ENCODE data around the gene EDN2.

The EDN2 gene

DNA sequence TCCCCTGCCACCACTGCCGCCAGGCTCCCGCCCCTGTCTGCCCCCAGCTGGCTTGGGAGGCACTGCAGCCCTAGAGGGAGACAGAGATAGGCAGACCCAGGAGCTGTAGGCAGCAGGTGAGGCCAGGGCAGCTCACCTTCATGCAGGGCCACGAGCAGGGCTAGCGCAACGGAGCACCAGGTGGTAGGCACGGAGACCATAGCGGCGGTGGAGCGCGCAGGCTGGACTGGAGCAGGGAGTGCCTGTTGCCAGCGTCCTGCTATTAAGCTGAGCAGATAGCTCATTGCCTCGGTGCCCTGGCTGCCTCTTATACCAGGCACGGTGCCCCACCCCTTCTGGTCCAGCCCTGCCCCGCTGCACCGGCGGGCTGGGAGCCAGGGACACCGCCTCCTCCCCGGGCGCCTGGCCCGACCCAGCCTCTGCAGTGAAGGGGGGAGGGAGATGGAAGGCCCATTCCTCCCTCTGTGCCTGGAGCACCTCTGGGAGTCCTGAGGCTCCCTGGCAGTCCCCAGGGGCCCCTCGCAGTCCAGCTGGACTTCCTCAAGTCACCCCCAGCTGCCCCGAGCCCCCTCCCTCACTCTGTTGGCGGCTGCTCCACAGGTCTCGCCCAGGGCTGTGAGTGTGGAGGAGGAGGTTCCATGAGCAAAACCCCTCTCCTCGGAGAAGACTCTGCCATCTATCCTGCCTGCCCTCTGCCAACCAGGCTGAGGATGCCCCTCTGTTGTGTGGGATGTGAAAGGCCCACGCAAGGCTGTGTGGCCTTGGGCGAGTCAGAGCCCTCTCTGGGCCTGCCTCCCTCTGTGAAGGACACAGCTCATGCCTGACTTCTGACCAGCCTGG lies at the start of gene EDN2:
EDN2 (minus strand) TSS at position 282 of the 840 bp plus-strand sequence; CDS start at position 200, 82 bp downstream.
- no peak for DNase-seq

DNA sequence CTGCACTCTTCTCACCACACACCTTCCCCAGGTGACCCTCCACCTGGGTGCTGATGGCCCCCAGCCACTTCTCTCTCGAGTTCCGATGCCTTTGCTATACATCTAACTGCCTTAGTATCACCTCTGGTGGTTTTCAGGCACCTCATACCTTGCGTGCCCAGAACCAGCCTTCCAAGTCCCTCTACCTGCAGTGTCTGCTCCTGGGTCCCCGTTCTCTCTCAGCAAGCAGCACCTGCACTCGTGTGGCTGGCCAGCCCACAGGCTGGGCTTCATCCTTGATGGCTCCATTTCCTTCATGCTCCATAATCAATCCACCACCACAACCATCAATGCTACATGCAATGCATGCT lies 49.2 kb upstream of the EDN2 start:
- DNase-seq: no peak

DNA sequence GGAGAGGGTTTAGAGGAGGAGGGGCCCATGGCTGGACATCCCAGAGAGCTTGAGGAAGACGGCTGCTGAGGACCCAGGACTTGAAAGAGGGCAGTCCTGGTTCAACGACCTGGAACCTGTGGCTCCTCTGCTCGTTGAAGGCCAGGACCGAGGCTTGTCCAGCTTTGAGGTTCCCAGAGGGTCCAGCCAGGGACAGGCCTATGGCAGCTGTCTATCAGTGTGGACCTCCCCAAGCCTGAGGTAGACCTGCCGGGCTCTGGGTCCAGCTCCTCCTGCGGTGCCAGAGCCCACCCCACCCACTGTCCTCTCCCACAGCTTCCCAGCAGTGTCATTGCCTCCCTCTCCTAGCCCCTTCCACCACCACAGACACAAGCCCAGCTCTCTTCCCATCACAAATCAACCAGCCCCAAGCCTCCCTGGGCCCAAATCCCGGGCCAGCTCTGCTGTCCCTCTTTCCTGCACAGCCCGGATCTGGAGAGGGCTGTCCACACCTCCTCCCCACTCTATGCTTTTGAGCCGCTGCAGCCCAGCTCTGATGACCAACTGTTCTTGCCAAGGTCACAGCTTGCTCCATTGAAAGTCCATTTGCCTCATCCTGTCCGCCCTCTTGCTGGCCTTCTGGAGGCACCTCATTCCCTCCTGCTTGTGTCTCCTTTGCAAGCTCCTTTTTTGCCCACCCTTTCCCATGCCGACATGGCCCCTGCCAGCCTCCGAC lies 48.7 kb upstream of the EDN2 start:
- DNase-seq: no peak

DNA sequence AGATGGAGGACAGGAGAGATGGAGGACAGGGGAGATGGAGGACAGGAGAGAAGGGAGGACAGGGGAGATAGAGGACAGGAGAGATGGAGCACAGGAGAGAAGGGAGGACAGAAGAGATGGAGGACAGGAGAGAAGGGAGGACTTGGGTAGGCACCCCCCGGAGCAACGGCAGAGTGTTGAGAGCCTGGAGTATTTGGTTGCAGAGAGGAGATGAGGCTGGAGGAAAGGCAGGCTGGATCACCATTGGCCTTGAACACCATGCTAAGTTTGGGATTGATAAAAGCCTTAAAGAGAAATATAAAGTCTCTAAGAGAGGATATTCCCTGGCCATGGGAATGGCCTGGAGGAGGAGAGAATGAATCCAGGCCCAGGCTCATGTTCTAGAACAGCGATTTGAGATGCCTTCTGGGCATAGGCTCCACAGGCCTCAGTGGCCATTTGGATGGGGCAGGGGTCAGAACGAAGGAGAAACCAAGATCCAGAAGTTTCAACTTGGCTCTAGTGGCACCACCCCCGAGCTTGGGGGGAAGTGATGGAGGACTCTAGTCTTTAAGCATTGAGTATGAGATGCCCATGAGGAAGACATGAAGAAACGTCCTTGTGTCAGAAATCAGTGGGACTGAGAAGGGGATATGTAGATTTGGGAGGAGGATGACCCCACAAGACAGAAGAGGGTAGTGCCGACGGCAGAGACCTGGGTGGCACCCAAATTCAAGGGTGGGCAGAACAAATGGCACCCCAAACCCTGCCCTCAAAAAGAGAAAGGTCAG lies 47.9 kb upstream of the EDN2 start:
- no peak for DNase-seq

DNA sequence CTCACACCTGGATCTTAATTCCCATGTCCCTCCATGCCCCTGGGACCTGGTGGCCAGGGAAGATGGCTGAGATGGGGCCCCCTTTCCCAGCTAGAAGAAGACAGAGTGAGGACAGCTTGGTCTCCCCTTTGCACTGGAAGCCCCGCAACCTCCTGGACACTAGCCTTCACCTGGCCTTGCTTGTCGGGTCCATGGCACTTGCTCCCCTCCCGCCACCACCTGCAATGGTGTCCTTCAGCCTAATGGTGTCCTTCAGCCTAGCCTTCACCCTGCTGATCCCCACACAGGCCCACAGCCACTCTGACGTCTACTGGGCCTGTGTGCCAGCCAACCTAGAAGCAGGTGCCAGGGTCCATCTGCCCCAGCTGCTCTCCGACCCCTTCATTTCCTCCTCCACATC lies 45.9 kb upstream of the EDN2 start:
- no peak for DNase-seq

DNA sequence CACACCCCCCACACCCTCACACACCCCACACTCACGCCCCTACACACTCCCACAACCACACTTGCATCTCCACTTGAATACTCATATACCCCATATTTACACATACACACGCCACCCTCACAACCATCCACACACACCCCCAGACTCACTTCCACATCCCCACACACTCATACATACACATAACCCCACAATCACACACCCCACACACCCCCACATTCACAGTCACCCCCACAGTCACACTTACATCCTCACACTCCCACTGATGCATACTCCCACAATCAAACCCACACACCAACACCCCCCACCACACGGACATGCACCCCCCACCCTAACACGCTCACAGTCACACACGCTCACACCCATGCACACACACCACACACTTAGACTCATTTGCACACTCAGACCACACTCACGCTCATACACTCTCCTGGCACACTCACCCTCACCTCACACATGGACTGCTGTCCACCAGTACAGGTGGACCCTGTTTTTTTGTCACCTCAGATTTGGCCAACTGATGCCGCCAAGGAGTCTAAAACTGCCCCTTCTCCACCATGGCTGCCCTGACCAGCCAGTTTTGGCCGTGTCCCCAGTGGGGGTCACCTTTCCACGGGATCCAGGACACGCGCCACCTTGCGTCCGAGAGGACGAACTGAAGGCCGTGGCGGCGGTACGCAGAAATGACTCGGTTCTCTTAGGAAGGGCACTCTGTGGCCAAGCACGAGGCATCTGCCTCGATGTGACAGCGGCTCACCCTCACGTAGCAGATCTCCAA lies 45.3 kb upstream of the EDN2 start:
- no peak for DNase-seq

DNA sequence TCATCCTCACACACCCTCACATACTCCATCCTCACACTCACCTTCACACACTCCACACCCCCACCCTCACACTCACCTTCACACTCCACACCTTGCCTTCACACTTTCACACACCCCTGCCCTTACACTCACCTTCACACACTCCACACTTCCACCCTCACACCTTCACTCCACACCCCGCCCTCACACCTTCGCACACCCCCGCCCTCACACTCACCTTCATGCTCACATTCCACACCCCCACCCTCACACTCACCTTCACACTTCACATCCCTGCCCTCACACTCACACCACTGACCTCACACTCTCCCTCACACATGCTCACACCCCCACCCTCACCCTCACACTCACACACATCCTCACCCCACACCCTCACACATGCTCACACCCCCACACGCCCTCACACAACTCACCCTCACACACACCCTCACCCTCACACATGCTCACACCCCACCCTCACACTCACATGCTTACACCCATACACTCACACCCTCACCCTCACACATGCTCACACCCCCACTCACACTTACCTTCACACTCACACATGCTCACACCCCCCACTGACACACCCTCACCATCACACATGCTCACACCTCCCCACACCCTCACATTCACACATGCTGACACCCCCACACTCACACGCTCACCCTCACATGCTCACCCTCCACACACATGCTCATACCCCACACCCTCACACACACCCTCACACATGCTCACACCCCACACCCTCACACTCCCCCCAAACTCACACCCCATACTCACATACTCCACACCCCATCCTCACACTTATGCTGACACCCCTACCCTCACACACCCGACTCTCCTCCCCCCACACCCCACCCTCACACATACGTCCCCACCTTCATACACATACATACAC lies 44.5 kb upstream of the EDN2 start:
- no peak for DNase-seq

DNA sequence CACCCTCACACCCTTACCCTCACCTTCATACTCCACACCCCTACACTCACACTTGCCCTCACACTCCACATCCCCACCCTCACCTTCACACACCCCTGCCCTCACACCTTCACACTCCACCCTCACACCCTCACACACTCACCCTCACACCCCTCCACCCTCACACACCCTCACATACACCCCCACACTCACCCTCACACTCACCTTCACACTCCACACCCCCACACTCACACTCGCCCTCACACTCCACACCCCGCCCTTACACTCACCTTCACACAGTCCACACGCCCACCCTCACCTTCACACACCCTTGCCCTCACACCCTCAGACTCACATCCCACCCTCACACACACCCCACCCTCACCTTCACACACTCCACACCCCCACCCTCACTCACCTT lies 43.6 kb upstream of the EDN2 start:
- DNase-seq: no peak

DNA sequence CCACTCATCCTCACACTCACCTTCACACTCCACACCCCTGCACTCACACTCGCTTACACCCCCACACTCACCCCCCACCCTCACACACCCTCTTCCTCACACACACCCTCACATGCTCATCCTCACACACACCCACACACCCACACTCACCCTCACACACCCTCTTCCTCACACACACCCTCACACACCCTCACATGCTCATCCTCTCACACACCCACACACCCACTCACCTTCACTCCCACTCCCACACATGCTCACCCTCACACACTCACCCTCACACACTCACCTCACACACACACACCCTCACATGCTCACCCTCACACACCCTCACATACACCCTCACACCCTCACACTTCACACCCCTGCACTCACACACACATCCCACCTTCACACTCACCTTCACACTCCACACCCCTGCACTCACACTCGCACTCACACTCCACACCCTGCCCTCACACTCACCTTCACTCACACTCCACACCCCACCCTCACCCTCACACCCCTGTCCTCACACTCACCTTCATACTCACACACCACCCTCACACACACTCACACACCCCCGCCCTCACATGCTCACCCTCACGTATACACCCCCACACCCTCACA lies 42.6 kb upstream of the EDN2 start:
- DNase-seq: no peak

DNA sequence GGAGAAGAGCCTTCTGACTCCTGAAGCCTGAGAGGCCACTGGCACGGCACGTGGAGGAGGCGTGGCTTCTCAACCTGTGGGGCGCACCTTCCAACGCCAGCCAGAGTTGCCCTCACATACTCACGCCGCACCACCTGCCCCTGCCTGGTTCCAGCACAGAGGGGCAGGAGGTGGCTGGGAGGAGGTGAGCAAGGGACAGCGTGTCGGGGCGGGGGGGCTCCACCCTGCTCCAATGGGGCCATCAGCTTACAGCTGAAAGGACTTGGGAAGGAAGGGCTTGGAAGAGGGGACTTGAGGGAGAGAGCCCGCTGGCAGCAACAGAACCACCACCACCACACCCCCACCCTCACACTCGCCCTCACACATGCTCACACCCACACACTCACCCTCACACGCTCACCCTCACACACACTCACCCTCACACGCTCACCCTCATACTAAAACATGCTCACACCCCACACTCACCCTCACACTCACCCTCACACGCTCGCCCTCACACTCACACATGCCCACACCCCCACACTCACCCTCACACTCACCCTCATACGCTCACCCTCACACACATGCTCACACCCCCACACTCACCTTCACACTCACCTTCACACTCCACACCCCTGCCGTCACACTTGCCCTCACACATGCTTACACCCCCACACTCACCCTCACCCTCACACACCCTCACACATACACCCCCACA lies 41.6 kb upstream of the EDN2 start:
- DNase-seq: no peak

DNA sequence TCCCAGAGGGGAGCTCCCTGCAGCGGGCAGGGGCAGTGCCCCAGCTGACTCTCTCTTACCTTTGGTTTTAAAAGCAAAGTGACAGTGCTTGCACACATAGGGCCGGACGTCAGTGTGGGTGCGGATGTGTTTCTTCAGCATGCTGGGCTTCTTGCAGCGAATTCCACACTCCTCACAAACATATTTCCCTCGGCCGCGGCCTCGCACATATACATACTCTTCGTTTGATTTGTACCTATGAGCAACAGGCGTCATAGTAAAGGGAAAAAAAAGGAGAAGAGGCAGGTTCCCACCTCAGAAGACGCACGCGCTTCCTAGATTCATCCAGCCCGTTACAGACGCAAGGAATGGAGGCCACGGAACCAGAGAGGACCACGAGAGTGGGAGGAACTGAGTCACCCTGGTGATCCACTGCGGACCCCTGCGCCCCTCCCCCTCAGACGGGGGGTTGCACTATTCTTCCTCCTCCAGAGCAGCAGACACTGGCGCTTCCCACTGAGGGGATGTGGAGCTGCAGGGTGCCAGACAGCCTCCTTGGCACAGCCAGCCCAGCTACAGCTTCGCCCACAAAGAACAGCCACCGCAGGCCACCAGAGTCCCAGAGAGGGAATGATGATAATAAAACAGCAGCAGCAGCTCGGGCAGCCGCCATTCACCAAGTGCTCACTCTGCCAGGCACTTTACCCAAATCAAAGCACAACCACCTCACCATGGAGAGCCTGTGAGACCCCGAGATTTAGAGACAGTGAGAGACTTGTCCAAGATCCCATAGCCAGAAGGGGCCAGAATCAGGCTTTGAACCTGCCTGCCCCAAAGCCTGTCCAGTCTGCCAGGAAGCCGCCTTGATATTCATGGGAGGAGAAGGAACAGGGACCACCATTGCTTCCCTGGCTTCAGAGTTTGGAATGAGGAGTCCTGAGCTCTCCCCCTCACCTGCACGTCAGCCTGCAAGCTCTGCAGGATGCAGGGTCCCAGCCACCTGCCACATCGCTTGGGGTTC lies 40.5 kb upstream of the EDN2 start:
- DNase-seq: no peak

DNA sequence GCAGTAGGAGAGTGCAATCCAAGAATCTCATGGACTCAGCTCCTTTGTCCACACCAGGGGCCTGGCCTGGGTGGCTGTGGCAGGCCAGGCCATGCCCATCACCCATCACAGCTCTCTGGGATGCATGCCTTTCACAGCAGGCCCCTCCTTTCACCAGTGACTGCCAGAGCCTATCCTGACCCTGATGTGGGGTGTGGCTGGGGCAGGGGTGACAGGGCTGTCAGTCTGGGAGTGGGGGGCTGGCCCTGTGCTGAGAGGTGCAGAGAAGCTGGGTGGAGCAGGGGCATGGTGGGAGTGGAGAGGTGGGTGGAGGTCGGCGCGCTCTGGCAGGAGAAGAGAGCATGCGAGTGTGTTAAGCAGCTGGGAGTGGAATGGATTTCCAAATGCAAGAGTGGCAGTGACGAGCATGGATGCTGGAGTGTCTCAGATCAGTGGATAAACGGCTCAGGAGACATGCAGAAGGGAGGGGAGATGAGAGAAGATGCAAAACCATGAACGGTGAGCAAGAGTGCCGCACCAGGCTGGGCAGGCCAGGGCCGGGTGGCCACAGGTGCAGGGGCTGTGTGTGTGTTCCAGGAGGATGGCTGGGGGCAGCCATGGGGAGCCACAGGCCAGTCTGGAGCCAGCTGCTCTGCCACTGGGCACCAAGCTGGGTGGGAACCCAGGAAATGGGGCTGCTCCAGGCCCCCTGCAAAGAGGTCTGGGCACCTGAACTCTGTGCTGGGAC lies 39.6 kb upstream of the EDN2 start:
- DNase-seq: no peak

DNA sequence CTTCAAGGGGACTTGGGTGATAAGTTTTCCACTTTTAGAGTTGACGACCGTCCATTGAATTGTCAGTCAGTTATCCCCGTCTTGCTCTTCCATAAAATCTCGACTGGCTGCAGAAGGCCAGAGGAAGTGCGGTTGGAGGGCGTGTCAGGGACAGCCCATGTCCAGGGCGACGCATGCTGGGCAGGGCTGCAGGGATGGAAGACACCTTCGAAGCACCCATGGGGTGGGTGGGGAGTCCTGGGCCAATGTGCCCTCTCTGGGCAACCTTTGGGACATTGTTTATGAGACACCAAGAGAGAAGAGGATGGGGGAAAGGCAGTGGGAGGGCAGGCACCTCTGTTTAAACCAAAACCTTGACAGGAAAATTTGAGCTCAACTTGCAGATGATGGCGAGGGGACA lies 38.6 kb upstream of the EDN2 start:
- no peak for DNase-seq

DNA sequence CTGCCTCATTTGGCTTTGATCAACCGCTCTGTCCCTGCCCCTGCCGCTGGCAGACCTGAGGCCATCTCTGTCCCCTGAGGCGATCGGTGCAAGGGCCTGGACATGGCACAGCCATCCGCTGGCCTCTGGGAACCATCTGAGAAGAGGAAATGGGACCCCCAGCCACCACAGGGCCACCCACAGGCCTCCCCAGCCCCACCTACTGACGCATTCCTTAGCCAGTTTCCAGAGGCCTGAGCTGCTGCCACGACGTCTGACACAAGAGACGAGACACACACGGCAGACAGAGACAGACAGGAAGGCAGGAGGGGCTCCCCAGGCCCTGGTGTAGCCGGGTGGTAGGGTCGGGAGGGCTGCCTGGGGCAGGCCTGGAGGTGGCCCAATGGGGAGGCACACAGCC lies 37.3 kb upstream of the EDN2 start:
- no peak for DNase-seq

DNA sequence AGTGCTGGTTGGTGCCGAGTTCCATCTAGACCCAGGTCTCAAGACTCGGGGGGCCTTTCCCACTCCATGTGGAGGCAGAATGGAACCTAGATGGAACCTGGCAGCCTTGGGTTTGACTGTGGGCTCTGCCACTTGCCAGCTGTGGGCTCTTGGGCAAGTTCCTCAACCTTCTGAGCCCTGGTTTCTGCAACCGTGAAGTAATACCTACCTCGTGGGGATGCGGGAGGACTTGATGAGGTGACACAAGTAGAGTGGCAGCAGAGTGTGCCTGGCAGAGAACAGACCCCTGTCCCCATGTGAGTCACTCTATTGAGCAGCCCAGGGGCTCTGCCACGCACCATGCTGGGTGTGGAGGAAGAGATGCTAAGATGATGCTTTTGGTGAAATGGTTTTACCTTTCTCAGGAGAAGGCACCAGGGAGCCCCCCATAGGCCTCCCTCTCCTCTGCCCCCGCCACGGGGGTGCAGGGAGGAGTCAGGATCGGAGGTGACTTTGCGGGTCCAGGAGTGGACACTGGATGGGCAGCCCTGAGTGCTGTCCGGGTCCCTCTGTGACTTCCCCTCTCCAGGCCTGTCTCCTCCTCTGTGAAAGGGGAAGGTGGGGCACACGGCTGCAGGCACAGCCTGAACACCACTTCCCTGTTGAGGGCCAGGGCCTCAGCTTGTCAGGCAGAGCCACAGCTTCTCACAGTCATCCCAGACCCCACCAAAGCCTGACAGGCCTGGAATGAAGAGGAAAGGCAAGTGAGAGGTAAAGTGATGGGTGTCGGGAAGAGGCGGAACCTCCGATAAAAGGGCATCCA lies 36.7 kb upstream of the EDN2 start:
- no peak for DNase-seq

DNA sequence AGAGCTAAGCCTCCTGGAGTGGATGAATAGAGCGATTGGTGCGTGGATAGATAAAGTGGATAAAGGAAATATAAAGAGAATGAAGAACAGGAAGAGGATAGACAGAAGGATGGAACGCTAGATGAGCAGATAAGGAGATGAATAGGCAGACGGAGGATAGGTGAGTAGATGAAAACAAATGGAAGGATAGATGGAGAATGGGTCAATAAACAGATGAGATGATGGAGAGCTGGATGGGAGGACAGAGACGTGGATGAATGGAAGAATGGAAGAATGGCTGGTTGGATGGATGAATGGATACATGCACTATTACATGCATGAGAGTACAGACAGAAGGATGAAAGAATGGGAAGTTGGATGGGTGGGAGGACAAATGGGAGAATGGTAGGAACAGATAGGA lies 35.2 kb upstream of the EDN2 start:
- no peak for DNase-seq

DNA sequence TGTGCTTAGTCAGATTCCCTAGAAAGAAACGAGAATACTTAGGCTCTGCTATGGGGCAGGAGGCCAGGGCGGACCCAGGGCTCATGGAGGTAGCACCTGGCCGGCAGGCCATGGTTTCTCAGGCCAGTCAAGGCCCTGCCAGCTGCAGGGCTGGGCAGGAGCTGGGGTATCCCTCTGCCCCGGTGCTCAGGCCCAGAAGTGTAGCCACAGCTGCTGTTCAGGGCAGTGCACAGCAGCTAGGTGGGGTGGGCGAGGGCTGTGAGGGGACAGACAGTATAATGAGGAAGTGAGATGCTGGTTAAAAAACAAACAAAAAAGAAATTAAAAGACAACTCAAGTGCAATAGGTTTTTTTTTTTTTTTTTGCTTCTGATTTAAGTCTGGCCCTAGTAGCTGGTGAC lies 34.0 kb upstream of the EDN2 start:
- DNase-seq: no peak

DNA sequence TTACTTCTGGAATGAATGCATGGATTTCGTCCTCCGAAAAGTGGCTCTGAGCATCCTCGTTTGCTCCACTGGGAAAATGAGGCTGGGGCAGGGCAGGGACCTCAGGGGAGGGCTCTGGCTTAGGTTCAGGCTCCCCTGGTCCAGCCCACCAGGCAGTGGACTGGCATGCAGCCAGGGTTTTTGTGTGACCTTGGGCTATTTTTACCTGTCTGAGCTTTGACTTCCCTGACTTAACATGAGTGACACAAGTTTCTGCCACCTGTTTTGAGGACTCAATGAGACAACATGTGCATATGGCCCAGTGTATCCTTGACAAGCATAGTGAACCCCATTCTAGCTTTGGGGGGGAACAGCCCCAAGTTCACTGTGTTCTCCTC lies 32.6 kb upstream of the EDN2 start:
- no peak for DNase-seq

All from OCI-M1 (cell line).